AG04450 (cell line): ENCODE data around the gene SLC2A11. TPM values are rescaled to one million over a fixed set of nuclear protein-coding genes. Genes with fewer than 3 reads are reported as not detected.
A peak's percentile ranks its signal among the peaks of the same experiment; 100 is the strongest.

ENCODE experiments used
- CTCF ChIA-PET: fragments of 300-600, 350-600 bp; formaldehyde crosslinking; extraction: SDS; loops from one replicate; lab custom pipeline; 2022; ENCODE audit warnings: antibody characterized with exemption, inconsistent platforms; lab: Charles Lee
- POLR2A ChIA-PET: fragments of 350-600 bp; formaldehyde crosslinking; extraction: SDS; loops from one replicate; lab custom pipeline; 2021; ENCODE audit warnings: antibody characterized with exemption, inconsistent platforms; lab: Yijun Ruan, JAX
- DNase-seq: peaks from one replicate; pipeline ENCODE4 v3.0.0-alpha.2; 2011; ENCODE audit warnings: low read depth, low spot score
- H3K27ac ChIP-seq: one replicate; pipeline ENCODE4 v1.5.1; 2012; ENCODE audit warnings: low read depth, low read length, control low read depth
- H3K27me3 ChIP-seq: one replicate; pipeline ENCODE4 v1.6.0; 2012; ENCODE audit warnings: low read length; ENCODE audit not compliant: control insufficient read depth, insufficient read depth
- H3K4me3 ChIP-seq: 2 replicates; pipeline ENCODE4 v1.5.1; 2011; ENCODE audit warnings: mild to moderate bottlenecking, low read depth, low read length, control low read depth
- H3K9me3 ChIP-seq: 2 replicates; pipeline ENCODE4 v1.5.1; 2012; ENCODE audit warnings: low read length; ENCODE audit not compliant: control insufficient read depth, insufficient read depth
- CTCF ChIP-seq: IDR thresholded peaks from 2 replicates; pipeline ENCODE4 v1.5.1; 2011; ENCODE audit warnings: low read depth, low read length, control low read depth, inconsistent platforms
- polyA plus RNA-seq: library from polyadenylated mRNA; depleted of rRNA; stranded (reverse); fragments of >200 nt; gene quantifications from 2 replicates; pipeline ENCODE4 v1.2.3, GENCODE V29; 2011

Gene SLC2A11
- polyA plus RNA-seq, 1 experiment: 7.5 TPM

DNA sequence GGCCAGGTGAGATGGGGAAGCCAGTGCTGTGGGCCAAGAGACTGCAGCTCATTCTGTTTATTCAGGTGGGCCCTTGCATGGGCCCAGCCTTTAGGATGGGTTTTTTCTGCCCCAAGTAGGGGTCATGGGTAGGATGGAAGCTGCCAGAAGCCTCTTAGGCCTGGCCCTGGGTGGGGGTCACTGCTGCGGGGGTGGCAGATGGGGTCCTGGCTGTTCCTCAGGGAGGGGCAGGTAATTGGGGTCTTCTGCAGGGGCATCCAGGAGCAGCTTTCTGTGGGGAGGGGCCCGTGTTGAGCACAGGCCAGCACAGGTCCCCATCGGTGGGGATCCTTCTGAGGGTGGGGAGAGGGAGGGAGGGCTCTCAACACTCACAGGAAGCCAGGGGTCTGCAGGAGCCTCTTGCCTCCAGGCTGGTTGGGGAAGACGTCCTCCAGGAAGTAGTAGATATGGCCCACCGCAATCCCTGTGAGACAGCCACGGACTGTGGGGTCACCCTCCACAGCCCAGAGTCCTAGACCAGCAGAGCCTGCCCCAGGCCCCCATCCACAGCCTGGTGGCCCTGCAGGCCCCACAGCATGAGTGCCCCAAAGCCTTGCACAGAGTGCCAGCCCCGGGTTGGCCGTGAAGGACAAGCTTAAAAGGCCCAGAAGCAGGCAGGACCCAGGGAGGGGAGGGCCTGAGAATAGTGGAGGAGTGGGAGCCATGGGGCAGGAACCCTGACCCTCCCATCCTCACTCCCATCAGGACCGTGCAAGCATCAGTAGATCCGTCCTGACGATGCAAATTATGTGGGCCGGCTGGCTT lies 20.8 kb upstream of the SLC2A11 start:
- POLR2A ChIA-PET: interaction anchor here (0.6 kb wide), 1 partner anchor 66 kb away, joined by 3 read pairs; no protein-coding TSS in a partner anchor
- CTCF ChIA-PET: interaction anchor here (1.8 kb wide), 1 partner anchor 13 kb away, joined by 6 read pairs; no protein-coding TSS in a partner anchor
- peaks cover 10% of the 10 kb centered on the region for H3K27me3 ChIP-seq
- TF ChIP-seq CTCF: no peak
- H3K27ac ChIP-seq: no peak overlapping the region
- no peak for DNase-seq
- peaks cover 13% of the 10 kb centered on the region; the same call in 1 of the 2 replicates for H3K9me3 ChIP-seq
- H3K4me3 ChIP-seq: no peak overlapping the region

DNA sequence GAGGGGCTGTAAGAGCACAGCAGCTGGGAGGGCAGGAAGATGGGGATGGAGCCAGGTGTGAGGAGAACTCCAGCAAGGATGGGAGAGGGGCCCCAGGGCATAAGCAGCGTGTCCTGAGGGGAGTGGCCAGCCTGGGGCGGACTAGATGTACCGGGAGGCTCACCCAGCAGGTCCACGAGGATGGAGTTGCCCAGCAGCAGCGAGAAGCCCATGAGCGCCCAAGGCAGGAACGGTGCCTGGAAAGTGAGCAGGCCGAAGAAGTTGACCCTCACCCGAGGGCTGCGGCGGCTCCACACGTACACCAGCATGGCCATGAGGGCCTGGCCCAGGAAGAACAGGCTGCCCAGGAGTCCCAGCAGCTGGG lies 20.2 kb upstream of the SLC2A11 start:
- no peak for DNase-seq
- CTCF ChIA-PET: interaction anchor here (1.8 kb wide), 1 partner anchor 12 kb away, joined by 6 read pairs; no protein-coding TSS in a partner anchor
- peaks cover 13% of the 10 kb centered on the region; the same call in 1 of the 2 replicates for H3K9me3 ChIP-seq
- no peak overlapping the region for H3K27ac ChIP-seq
- no peak for TF ChIP-seq CTCF
- POLR2A ChIA-PET: no interaction called here
- peaks cover 15% of the 10 kb centered on the region for H3K27me3 ChIP-seq
- H3K4me3 ChIP-seq: no peak overlapping the region

DNA sequence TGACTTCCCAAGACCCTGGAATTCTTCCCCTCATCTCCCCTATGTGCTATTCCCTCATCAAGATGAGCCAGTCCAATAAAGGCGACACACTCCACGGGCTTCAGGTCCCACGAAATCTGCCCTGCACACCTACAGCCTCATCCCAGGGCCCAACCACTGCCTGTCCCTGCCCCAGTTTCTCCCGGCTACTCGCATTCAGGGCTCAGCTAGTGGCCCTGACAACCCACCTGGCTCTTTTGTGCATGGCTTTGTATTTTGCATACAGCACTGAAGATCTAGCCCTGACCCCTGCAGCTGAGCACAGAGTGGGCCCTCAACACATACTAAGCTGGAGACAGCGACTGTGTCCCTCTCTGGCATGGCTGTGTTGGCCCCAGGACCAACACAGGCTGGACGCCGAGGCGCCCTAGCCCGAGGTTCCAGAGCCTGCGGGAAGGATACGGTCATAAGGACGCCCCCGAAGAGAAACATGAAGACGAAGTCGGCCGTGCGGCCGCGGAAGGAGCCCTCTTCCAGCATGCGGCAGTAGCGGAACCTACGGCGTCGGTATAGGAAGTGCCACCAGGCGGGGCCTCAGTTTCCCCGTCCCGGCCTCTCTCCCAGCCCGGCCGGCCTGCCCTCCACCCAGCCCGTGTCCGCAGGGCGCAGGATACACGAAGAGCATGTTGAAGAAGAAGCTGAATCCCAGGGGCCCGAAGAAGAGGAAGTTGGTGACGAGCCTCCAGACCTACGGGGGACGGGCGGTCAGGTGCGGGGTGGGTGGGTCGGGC lies 19.6 kb upstream of the SLC2A11 start:
- peaks cover 18% of the 10 kb centered on the region for H3K27me3 ChIP-seq
- TF ChIP-seq CTCF: no peak
- H3K27ac ChIP-seq: no peak overlapping the region
- peaks cover 13% of the 10 kb centered on the region; the same call in 1 of the 2 replicates for H3K9me3 ChIP-seq
- ChIA-PET CTCF (interaction anchor here (1.3 kb wide), 1 partner anchor 12 kb away, joined by 5 read pairs; no protein-coding TSS in a partner anchor), POLR2A (no interaction called here)
- no peak for DNase-seq
- H3K4me3 ChIP-seq: peak overlapping the region; percentile 52; the same call in 1 of the 2 replicates

DNA sequence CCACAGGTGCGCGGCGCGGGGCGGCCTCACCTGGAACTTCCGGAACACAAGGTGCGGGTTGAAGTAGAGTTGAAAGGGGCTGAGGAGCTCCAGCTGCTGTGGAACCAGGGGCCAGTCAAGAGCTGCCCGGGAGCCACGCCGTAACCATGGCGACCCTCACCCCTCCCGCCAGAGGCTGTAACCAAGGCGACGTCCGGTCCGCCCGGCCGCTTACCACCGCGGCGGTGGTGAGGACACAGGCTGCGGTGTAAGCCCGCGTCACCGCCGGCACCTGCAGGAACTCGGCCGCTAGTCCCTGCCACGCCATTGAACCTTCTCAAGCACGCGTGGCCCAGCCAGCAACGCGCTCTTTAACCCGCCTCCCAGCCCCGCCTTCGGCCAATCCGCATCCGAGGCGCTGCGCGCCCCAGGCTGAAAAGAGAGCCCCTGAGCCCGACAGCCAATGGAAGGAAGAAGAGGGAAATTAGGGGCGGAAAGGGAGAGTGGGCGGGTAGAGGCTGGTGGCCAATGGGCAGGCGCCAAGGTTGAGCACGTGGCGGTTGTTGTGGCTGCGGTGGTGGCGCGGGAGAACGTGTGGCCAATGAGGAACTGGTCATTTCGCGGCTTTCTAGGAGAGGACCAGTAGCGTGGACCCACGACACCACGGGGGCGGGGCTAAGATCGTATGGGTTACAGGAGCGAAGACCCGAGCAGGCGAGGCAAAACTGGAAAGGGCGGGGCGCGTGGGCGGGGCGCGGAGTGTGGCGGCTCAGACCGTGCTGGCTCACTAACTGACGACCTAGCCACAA lies 18.8 kb upstream of the SLC2A11 start, which contains the start of gene DERL3:
DERL3 (minus strand) TSS at position 326 of the 788 bp plus-strand sequence; CDS start at position 307, 19 bp downstream.
- CTCF ChIA-PET: interaction anchor here (1.3 kb wide), 1 partner anchor 11 kb away, joined by 5 read pairs; no protein-coding TSS in a partner anchor
- Histone ChIP-seq H3K4me3 (peak within 1 kb of the TSS; percentile 52), H3K9me3 (peaks cover 13% of the 10 kb centered on the region; the same call in 1 of the 2 replicates), H3K27me3 (peaks cover 18% of the 10 kb centered on the region), H3K27ac (no peak within 1 kb of the TSS)
- no peak for TF ChIP-seq CTCF
- POLR2A ChIA-PET: no interaction called here
- peak; percentile 88 for DNase-seq
